ENCODE data around the gene ZCCHC24.

DNA sequence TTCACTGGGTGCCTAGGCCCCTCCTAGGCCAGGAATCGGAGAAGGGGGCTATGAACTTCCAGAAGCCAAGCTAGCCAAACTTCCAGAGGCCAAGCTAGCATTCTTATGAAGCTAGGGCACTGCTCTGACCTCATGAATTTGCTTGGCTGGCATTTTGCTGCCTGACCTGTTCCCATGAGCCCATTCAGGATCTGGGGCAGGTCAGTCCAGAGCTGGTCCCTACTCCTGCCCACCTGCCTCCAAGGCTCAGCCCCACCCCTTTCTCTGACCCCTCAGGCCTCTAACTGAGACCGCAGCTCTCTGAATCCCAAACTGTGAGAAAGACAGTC, 99.4 kb downstream of the ZCCHC24 start:
- TF ChIP-seq CTCF (IDR thresholded peaks at IDR 0.05) (no peak), EZH2phosphoT487 (IDR thresholded peaks at IDR 0.05) (no peak)
